ENCODE data around the gene NEK6.

DNA sequence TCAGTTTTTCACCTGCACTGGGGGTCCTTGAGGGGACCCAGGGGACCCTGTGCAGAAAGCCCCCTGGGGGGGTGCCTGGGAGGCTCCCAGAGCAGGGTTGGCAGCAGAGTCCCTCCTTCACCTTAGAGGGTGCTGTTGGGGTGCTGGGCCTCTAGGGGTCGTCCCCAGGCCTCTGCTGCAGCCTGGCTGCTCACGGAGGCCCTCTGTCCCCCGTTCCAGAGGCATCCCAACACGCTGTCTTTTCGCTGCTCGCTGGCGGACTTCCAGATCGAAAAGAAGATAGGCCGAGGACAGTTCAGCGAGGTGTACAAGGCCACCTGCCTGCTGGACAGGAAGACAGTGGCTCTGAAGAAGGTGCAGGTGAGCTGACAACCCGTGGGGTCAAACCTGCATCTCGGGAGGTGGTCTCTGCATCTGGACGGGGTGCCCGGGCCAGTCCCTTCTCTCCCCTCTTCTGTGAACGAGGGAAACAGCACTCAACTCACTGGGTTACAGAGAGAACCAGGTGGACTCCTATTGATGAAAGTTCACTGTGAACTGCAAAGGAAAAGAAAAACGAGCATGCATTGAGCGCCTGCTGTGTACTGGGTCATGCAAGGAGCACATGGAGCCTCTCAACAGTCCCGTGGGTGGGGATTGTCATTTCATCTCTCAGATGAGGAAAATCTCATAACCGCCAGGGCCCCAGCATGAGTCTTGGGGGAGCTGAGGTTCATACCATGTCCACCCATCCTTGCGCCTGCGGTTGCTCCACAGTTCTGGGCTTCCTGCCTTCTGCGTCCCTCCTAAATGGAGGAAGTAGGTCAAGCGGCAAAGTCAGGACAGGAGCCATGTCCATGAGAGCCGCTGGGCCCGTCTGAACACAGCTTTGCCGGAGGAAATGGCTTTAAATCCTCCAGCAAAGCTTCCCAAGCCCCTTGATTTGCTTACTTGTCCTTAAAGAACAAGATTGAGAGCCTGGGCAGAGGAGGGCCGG, 54.8 kb downstream of the NEK6 start:
- TF ChIP-seq, protein P1, sequence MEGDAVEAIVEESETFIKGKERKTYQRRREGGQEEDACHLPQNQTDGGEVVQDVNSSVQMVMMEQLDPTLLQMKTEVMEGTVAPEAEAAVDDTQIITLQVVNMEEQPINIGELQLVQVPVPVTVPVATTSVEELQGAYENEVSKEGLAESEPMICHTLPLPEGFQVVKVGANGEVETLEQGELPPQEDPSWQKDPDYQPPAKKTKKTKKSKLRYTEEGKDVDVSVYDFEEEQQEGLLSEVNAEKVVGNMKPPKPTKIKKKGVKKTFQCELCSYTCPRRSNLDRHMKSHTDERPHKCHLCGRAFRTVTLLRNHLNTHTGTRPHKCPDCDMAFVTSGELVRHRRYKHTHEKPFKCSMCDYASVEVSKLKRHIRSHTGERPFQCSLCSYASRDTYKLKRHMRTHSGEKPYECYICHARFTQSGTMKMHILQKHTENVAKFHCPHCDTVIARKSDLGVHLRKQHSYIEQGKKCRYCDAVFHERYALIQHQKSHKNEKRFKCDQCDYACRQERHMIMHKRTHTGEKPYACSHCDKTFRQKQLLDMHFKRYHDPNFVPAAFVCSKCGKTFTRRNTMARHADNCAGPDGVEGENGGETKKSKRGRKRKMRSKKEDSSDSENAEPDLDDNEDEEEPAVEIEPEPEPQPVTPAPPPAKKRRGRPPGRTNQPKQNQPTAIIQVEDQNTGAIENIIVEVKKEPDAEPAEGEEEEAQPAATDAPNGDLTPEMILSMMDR (IDR thresholded peaks at IDR 0.05), result no peak
- no peak for TF ChIP-seq POLR2A (IDR thresholded peaks at IDR 0.05)
